GM04503 (cell line): ENCODE measurements around the gene PIGL.

Experiments
- DNase-seq: peaks from one replicate; pipeline ENCODE4 v3.0.0-alpha.2; 2012; ENCODE audit warnings: low read depth

The PIGL gene

DNA sequence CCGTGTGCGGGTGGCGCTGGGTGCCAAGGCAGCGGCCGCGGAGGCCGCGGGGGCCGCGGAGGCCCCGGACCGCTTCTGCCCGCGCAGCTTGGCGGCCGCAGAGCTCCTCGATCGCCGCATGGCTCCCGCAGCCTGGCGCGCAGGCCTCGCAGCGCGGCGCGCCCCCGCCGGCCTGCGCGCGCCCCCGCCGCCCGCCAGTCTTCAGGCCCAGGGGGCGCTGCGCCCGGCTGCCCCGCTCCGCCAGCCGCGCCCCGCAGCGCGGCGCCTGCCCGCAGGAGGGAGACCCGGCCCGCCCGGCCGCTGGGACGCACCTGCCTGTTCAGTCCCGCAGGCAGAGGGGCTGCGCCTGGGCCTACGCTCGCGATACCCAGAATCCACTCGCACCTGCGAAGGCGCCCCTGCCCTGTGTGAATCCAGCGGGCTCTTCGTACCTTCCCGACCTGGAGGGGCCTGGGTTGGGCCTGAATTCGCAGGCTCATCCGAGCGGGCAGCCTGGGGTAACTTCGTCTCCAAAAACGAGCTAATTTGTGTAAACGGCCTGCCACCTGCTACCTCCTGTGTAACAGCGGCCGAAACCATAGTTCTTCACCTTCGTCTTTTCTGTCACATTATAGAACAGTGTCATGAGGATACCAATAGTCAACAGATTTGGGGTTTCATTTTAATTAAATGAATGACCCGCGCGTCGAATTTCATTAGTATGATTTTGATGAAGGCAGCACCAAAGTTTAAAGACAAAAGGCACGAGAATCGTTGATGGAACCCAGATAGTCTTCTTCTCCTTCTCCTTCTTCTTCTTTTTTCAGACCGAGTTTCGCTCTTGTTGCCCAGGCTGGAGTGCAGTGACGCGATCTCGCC is 136.5 kb downstream of the PIGL start, which contains the start of gene CENPV:
Gene CENPV (minus strand): TSS at position 153 of the 858 bp plus-strand sequence. CDS start 33 bp downstream, at position 120.
- no peak for DNase-seq

DNA sequence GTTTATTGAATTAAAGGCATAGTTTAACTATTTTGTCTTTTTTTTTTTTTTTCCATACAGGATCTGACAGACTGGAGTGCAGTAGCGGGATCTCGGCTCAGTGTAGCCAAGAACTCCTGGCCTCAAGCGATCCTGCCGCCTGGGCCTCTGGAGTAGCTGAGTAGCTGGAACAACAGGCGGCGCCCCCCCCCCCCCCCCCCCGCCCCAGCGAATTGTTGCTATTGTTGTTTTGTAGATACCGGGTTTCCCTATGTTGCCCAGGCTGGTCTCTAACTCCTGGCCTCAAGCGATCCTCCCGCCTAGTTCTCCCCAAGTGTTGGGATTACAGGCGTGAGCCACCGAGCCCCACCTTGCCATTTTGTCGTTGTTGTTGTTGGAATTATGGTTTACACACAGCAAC is 137.6 kb downstream of the PIGL start:
- DNase-seq = no peak

DNA sequence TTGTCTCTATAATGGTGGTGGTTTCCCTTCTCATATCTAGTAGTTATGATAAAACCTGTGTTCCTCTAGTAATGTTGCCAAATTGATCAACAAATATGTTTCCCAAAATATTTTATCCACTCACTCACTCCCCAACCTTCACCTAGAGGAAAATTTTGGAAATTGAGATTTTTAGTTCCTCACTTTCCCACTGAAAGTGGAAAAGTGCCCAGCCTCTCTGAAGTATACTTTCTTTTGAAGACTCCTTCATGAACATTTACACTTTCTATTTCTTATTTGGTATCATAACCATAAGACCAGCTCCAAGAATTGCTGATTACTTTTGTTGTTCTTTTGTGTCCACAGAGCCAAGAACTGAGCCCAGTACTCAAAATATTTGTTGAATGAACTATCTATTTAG is 141.4 kb downstream of the PIGL start:
- DNase-seq = no peak

DNA sequence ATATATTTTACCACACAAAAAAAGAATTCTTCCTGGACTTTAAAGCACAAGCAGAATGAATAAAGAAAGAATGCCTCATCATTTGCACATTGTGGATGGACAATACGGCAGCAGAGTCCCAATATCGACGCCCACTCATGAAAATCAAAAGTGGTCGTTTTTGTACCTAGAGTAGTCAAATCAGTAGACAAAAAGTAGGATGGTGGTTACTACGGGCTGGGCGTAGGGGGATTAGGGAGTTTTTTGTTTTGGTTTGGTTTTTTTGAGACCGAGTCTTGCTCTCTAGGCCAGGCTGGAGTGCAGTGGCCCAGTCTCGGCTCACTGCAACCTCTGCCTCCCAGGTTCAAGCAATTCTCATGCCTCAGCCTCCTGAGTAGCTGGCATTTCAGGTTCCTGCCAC is 144.9 kb downstream of the PIGL start:
- no peak for DNase-seq

DNA sequence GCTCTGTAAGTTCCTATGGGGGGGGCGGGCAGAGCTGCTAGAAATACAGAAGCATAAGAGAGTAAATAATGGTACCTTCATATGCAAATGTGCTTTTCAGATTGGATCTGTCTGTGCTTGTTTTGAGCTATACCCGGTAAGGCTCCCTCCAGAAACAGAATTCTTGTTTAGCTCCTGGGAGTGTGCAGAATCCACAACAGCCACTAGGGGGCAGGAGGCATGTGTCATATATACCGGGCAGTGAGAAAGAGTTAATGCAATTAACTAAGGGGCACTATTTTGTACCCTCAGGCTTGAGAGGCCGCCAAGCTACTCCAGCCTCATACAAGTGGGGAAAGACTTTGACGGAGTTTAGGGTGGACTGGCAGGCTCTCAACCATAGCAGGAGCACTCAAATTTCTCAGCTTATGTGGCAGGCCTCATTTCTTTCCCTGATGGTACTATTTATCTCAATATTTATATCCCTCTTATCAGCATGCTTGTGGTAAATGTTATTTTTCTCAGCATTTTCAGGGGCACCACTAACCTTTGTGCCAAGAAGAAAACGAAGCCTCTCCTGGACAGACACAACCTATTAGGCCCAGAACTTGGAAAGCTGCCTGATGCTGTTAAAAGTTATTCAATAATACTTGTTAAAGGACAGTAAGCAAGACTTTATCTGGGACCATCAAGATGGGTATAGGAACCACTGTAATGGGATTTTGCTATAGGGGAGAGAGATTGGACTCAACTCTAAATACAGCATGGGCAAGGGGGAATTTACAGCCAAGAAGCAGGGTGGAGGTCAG is 146.9 kb downstream of the PIGL start:
- DNase-seq = no peak

DNA sequence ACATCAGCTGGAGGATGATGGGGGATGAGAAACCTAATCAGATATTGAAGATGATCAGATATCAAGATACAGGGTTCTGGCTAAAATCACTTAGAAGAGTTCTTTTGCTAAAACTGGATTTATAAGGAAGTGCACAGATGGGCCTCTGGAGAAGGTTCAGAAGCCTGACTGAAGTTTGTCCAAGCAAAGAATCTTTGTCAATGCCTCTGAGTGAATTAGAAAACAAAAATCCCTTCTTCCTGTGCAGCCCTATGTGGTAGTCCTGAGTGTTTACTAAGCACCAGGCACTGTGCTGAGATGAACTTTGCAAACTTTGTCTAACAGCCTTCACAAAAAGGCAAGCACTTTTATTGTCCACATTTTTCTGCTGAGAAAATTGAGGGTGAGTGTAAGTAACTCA is 147.6 kb downstream of the PIGL start:
- DNase-seq = no peak

DNA sequence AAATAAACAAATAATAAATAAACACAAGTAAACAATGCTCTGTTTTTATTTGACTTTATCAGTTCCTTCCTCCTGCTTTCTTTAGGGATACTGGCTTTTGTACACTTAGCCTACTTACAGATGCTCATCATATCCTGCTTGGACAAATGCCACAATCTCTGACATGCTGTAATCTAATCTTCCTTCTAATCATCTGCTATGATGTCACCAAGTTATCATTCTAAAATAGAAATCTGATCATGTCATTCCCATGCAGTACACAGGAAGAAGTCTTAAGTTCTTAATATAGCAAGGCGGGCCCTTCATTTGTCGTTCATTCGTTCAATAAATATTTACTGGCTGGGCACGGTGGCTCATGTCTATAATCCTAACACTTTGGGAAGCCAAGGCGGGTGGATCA is 154.7 kb downstream of the PIGL start:
- DNase-seq = no peak

DNA sequence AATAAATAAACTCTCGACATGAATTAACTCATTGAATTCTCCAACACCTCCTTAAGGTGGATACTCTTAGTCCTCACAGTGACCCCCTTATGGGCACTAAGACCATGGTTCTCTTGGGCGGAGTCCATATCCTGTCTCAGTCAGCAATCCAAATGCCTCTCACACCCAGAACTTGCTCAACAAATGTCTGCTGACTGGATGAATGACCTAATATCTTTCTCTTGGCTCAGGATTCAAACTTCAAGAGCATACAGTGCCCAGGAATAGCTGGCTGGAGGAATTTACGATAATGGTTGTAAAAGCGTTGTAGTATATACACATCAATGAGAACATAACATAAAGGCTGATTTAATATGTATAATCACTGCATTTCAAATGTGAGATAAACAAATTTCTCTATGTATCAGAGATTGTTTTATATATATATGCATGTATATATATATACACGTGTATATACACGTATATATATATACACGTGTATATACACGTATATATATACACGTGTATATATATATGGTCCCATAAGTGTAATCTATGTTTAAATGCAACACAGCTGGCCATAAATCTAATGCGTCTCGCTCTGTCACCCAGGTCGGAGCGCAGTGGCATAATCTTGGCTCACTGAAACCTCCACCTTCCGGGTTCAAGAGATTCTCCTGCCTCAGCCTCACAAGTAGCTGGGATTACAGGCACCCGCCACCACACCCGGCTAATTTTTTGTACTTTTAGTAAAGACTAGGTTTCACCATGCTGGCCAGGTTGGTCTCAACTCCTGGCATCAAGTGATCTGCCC is 157.3 kb downstream of the PIGL start:
- DNase-seq = no peak
